Activated CD4-positive, CD25-positive, alpha-beta regulatory T cell treated with anti-CD3 and anti-CD28 coated beads, Interleukin-2, amount 50 U/mL, for 24 hours (primary cell): ENCODE results near the gene PLA2G2E.
"Not testable (repeated sequence)": the region's sequence is repeated elsewhere in the genome, so short reads cannot be mapped to it uniquely, and the experiment has no call there.

Experiments
- ATAC-seq, 2 donors: fragments of 150-1000 bp; cut with Tn5 transposase; one replicate each; pipeline ENCODE4 v1.10.0; 2021; ENCODE audit warnings: mild to moderate bottlenecking in 1 of 2, moderate library complexity in 1 of 2

PLA2G2E gene

DNA sequence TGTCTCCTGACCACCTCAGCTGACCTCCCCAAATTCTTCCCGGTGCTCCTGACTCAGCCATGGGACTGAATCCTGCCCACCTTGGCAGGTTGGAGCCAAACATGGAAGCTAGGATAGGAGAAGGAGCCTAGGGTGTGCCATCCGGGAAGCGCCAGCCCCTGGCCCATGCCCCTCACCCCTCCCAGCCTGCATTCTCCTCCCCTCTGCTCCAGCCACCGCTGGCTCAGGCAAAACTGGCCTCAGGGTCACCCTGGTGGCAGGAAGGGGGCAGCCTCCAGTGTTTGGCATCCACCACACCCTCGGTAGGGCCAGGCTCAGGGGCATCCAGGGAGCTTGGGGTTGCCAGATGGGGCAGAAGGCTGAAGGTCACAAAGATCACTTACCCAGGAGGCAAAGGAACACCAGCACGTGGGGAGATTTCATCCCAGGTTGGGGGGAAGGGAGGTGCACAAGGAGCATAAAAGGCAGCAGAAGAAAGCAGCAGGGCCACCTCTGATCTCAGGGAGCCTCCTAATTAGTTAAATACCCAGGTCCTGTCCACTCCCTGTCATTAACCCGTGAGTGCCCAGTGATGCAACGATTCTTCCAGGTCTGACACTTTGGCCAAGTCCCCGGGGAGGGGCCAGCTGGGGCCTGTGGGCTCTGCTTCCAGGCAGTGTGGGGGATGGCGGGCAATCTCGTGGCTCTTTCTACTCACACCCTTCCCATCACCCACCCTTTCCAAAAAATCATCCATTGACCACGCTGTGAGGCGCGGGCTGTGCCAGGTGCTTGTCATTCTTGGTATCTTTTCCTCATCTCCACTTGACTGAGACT is at the start of gene PLA2G2E:
TSS of gene PLA2G2E (minus strand) at position 481 of the 816 bp plus-strand sequence. CDS start at position 423, 58 bp downstream.
- ATAC-seq = no peak

- no peak for ATAC-seq
Observed at GRCh38 chr1:19971664-19972063, 48.2 kb upstream of the PLA2G2E start.

- ATAC-seq = no peak
Observed at GRCh38 chr1:19969898-19970660, 46.7 kb upstream of the PLA2G2E start.

- no peak for ATAC-seq
Observed at GRCh38 chr1:19967808-19968207, 44.4 kb upstream of the PLA2G2E start.

DNA sequence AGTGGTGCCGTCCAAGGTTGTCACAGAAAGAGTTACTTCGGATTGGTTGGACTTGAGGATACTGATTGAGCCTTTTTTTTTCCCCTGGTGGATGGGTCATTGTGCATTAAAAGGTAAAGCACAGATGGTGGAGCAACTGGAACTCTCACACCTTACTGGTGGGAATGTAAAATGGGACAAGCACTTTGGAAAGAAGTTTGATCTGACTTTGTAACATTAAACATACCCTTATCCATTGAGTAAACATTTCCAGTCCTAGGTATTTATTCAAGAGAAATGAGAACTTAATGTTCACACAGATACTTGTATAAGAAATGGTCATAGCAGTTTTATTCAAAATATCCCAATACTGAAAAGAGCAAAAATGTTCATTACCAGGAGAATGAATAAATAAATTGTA is 41.1 kb upstream of the PLA2G2E start:
- no peak for ATAC-seq

- ATAC-seq = no peak
Observed at GRCh38 chr1:19963636-19964035, 40.2 kb upstream of the PLA2G2E start.

DNA sequence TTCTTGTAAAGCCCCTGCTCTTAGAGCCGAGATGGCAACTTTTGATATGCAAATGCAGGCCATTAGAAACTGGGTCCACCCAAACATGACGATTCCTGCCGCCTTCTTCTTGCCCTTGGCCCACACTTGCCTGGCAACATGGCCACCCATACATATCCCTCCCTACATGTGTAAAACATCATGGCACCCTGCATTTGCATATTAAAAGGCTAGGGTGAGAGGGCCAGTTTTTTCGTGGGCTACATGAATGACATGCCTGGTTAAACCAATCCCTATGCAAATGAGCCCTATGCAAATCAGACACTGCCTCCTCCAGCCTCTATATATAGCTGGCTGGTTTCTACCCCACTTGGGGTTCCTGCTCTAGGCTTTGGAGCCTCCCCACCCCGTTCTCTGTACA is 37.2 kb upstream of the PLA2G2E start:
- ATAC-seq = no peak

- no peak for ATAC-seq
Observed at GRCh38 chr1:19957779-19958178, 34.4 kb upstream of the PLA2G2E start.

- ATAC-seq = no peak
Observed at GRCh38 chr1:19955534-19956170, 32.2 kb upstream of the PLA2G2E start.

DNA sequence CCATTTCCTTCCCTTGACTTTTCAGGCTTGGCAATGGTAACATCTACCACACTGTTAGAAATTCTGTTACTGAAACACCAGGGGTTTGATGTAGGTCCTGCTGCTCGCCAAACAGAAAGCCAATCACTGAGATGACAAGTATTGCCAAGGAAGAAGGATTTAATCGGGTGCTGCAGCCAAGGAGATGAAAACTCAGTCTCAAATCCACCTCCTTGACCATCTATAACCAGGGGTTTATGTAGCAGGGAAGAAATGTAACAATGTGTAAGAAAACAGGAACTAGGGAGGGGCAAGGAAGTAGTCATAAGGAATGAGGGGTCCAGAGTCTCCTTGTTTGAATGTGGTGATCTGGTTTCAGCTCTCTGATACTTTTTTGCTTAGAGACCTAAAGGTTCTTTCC is 30.6 kb upstream of the PLA2G2E start:
- ATAC-seq = no peak

DNA sequence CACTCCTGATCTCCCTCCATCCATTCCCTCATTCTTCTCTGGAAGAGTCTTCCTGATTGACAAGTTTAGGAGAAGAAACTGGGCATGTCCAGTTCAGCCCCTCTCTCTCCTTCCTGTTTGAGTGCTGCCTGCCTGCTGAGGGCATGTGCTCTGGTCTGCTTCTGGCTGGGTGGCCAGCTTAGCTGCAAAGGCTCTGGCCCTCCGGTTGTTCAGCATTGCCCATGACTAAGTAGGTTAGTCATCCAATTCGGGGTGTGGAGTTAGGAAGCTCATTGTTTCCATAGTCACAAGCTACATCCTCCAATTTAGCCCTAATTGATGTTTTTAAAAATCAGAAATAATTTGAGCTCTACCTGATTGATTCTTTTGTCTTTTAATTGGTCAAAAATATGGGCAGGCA is 25.6 kb upstream of the PLA2G2E start:
- no peak for ATAC-seq

DNA sequence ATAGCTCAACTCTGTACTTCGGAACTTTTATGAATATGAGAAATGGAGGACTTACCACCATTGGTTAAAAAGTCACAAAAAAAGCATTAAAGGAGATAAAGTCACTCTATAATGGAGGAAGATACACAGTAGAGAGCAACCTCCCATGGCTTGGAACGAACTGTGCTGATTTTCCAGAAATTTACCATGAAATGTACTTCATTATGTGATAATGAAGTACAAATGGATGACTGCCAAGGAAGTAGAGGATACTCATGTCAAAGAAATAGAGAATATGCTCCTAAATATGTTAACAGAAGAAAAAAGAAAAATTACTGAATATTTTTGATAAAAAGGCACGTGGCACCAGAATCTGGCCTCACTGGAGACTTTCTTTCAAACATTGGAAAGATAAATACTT is 23.6 kb upstream of the PLA2G2E start:
- ATAC-seq = no peak

DNA sequence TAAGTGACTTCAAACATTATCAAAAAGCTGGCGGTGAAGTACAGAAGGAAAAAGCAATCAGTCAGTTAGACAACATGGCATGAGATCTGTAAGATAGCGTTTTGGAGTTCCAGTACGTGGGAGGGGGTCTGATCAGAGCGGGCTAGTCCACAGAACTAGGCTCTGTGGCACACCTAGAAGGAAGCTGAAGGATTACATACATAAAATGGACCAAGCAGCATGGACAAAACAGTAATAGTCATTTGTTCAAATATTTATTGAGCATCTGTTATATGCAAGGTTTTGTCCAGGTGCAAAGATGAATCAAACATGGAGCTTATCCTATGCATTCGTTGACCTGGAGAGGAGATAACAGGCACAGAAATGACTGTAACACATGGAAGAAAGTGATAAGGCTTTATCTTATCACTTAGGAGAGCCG is 22.9 kb upstream of the PLA2G2E start:
- no peak for ATAC-seq

DNA sequence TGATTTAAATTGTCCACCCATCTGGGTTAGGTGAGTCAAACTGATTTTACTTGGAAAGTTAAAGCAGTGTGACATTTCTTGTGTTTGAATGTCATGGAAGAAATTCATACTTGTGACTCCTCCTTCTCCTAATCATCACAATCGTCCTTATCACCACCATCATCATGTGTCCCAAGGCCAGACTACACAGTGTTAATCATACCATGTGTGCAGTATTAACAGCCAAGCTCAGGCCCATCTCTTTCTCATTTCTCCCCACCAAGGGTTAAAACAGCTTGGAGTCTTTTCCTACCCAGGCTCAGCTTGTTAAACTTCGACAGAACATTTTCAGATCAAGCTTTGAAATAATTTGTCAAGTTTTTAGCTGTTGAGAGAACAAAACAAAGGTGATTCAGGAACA is 22.5 kb upstream of the PLA2G2E start:
- ATAC-seq = no peak

DNA sequence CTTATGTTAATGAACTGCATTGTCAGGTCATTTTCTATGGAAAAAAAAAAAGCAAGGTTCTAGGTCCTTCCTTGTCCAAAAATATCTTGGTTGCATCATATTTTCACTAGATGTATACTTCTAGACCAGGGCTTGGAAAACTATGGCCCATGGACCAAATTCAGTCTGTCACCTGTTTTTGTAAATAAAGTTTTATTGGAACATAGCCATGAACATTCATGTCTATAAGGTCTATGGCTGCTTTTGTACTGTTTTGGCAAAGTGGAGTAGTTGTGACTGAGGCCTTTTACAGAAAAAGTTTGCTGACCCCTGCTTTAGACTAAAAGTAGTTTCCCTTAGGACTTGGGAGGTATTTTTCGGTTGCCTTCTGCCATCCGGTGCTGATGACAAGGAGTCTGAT is 19.2 kb upstream of the PLA2G2E start:
- no peak for ATAC-seq

DNA sequence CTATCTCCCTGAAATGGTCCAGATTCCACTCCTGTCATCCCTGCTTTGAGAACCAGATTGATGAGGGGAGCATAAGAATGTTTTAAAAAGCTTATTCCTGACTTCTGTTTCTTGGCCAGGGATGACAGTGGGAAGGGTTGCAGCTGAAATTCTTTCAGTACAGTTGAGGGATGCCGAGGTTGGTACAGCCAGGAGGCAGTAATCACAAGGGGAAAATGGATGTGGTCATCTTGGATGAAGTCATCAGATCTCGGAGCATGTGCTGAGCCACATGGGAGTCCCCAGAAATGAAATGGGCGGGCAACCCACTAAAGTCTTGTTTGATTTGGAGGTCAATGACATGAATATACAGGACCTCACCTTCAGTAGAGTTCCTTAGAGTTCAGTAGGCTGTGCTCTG is 18.7 kb upstream of the PLA2G2E start:
- no peak for ATAC-seq

GRCh38 chr1:19941206-19941568 is 17.8 kb upstream of the PLA2G2E start:
- no peak for ATAC-seq

DNA sequence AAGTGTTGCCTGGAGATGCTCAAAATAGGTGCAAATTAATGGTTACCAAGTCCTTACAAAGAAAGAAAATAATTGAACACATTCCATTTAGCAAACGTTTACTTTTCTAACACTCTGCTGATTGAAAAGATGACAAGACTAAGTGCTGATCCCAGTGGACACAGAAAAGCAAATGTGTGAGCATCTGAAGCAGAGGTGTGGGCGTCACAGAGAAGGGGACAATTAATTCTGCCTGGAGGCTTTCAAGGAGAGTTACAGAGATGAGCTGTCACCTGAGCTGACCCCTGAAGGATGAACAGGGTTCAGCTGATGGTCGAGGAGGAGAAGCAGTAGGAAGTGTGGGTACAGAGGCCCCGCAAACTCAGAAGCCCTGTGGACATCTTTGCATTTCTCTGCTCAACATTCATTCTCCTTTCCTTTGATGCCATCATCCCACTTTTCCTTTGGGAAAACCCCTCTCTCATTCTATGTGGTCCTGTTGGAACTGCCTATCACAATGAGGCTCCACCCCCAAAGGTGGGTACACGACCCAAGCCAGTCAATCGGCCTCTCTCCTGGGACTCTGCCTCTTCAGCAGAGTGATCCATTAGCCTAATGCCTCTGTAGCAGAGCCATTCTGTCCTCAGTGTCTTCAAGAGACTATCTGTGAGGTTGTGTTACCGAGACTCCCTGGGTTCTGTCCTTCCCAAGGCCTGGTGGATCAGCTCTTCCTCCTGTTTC is 17.2 kb upstream of the PLA2G2E start:
- ATAC-seq = no peak

DNA sequence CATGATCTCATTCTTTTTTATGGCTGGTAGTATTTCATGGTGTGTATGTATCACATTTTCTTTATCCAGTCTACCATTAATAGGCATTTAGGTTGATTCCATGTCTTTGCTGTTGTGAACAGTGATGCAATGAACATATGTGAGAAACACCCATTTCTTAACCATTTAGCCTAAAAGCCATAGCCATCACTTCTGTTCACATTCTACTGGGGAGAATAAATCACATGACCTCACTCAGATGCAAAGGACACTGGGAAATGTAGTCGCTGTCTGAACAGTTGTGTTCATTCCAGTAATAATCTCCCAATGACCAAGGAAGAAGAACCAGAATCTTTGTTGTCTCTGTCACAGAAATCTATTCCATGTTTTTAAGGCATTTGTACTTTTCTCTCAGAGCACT is 15.1 kb upstream of the PLA2G2E start:
- no peak for ATAC-seq

GRCh38 chr1:19936061-19936750 is 12.8 kb upstream of the PLA2G2E start:
- no peak for ATAC-seq

- ATAC-seq = no peak
Observed at GRCh38 chr1:19934336-19934735, 10.9 kb upstream of the PLA2G2E start.

- no peak for ATAC-seq
Observed at GRCh38 chr1:19932866-19933265, 9.4 kb upstream of the PLA2G2E start.

DNA sequence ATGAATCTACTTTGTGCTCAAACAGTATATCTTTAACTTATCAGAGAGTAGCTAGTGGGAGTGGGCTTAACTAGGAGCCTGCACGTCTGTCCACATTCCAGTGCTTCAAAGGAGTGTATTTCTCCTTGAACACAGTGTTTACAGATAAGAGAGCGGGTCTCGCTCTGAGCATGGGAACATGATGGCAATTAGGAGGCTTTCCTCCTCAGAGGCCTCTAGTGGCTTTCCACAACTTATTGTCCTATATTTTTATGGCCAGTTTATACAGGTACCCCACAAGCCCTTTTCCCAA is 3.7 kb upstream of the PLA2G2E start:
- not testable (repeated sequence) for ATAC-seq
